Measurements from ENCODE around the gene SERPINB12. TPM values are rescaled to one million over a fixed set of nuclear protein-coding genes. Genes with fewer than 3 reads are reported as not detected.

The SERPINB12 gene
- total RNA-seq, 1 donor: not detected

- no peaks in the 10 kb centered on the region for H3K4me1 ChIP-seq (ENCODE audit: insufficient read depth, low read length)
Observed at GRCh38 chr18:63603355-63603754, 61.2 kb downstream of the SERPINB12 start.

GRCh38 chr18:63603772-63604171 lies 61.6 kb downstream of the SERPINB12 start:
- H3K4me3 ChIP-seq (ENCODE audit: insufficient read depth, low read length): no peak overlapping the region
- H2AFZ ChIP-seq (ENCODE audit: low read length): no peak overlapping the region
- peak; percentile 47 for DNase-seq (ENCODE audit: insufficient read length, low spot score, missing footprints)
- no peak overlapping the region for H3K27ac ChIP-seq (ENCODE audit: low read depth, low read length)
- no peaks in the 10 kb centered on the region for H3K27me3 ChIP-seq (ENCODE audit: insufficient read depth, low read length)
- no peak overlapping the region for H3K4me2 ChIP-seq (ENCODE audit: insufficient read depth, low read length)
- TF ChIP-seq CTCF (IDR thresholded peaks at IDR 0.05; ENCODE audit: extremely low read depth, low read depth, low read length): no peak
- H3K9me3 ChIP-seq (ENCODE audit: low read depth, low read length): no peaks in the 10 kb centered on the region
- no peaks in the 10 kb centered on the region for H3K4me1 ChIP-seq (ENCODE audit: insufficient read depth, low read length)
- H4K20me1 ChIP-seq (ENCODE audit: insufficient read depth, low read length): no peaks in the 10 kb centered on the region
- H3K79me2 ChIP-seq (ENCODE audit: insufficient read depth, low read length): no peaks in the 10 kb centered on the region
- H3K36me3 ChIP-seq (ENCODE audit: insufficient read depth, low read length): no peaks in the 10 kb centered on the region

More at GRCh38 chr18:63603355-63603754, 61.2 kb downstream of the SERPINB12 start:
- Histone ChIP-seq H2AFZ (ENCODE audit: low read length) (no peak overlapping the region), H3K9me3 (ENCODE audit: low read depth, low read length) (no peaks in the 10 kb centered on the region), H3K36me3 (ENCODE audit: insufficient read depth, low read length) (no peaks in the 10 kb centered on the region), H3K4me2 (ENCODE audit: insufficient read depth, low read length) (no peak overlapping the region), H3K4me3 (ENCODE audit: insufficient read depth, low read length) (no peak overlapping the region), H4K20me1 (ENCODE audit: insufficient read depth, low read length) (no peaks in the 10 kb centered on the region), H3K79me2 (ENCODE audit: insufficient read depth, low read length) (no peaks in the 10 kb centered on the region), H3K27me3 (ENCODE audit: insufficient read depth, low read length) (no peaks in the 10 kb centered on the region), H3K27ac (ENCODE audit: low read depth, low read length) (no peak overlapping the region)
- no peak for DNase-seq (ENCODE audit: insufficient read length, low spot score, missing footprints)
- no peak for TF ChIP-seq CTCF (IDR thresholded peaks at IDR 0.05; ENCODE audit: extremely low read depth, low read depth, low read length)

- Histone ChIP-seq H3K36me3 (ENCODE audit: insufficient read depth, low read length) (no peaks in the 10 kb centered on the region), H3K4me2 (ENCODE audit: insufficient read depth, low read length) (no peak overlapping the region), H3K27ac (ENCODE audit: low read depth, low read length) (no peak overlapping the region), H3K9me3 (ENCODE audit: low read depth, low read length) (no peaks in the 10 kb centered on the region), H3K4me3 (ENCODE audit: insufficient read depth, low read length) (no peak overlapping the region), H2AFZ (ENCODE audit: low read length) (no peak overlapping the region), H3K27me3 (ENCODE audit: insufficient read depth, low read length) (no peaks in the 10 kb centered on the region), H3K4me1 (ENCODE audit: insufficient read depth, low read length) (no peaks in the 10 kb centered on the region), H4K20me1 (ENCODE audit: insufficient read depth, low read length) (no peaks in the 10 kb centered on the region), H3K79me2 (ENCODE audit: insufficient read depth, low read length) (no peaks in the 10 kb centered on the region)
- no peak for TF ChIP-seq CTCF (IDR thresholded peaks at IDR 0.05; ENCODE audit: extremely low read depth, low read depth, low read length)
- DNase-seq (ENCODE audit: insufficient read length, low spot score, missing footprints): no peak
Observed at GRCh38 chr18:63604791-63605567, 62.8 kb downstream of the SERPINB12 start.

- Histone ChIP-seq H2AFZ (ENCODE audit: low read length) (no peak overlapping the region), H3K4me1 (ENCODE audit: insufficient read depth, low read length) (no peaks in the 10 kb centered on the region), H3K36me3 (ENCODE audit: insufficient read depth, low read length) (no peaks in the 10 kb centered on the region), H3K9me3 (ENCODE audit: low read depth, low read length) (no peaks in the 10 kb centered on the region), H3K4me2 (ENCODE audit: insufficient read depth, low read length) (no peak overlapping the region), H3K4me3 (ENCODE audit: insufficient read depth, low read length) (no peak overlapping the region), H3K27me3 (ENCODE audit: insufficient read depth, low read length) (no peaks in the 10 kb centered on the region), H3K79me2 (ENCODE audit: insufficient read depth, low read length) (no peaks in the 10 kb centered on the region), H4K20me1 (ENCODE audit: insufficient read depth, low read length) (no peaks in the 10 kb centered on the region), H3K27ac (ENCODE audit: low read depth, low read length) (no peak overlapping the region)
- TF ChIP-seq CTCF (IDR thresholded peaks at IDR 0.05; ENCODE audit: extremely low read depth, low read depth, low read length): no peak
- DNase-seq (ENCODE audit: insufficient read length, low spot score, missing footprints): no peak
Observed at GRCh38 chr18:63606526-63606925, 64.4 kb downstream of the SERPINB12 start.
